HG02588 (cell line): Measurements from ENCODE around the gene FBF1.
"Not testable (repeated sequence)": the region's sequence is repeated elsewhere in the genome, so short reads cannot be mapped to it uniquely, and the experiment has no call there.

Source experiments
- ATAC-seq: cut with Tn5 transposase; IDR thresholded peaks from one replicate; pipeline ENCODE4 v1.9.1; 2021; ENCODE audit warnings: mild to moderate bottlenecking, moderate library complexity; ENCODE audit not compliant: unreplicated experiment

FBF1 gene

DNA sequence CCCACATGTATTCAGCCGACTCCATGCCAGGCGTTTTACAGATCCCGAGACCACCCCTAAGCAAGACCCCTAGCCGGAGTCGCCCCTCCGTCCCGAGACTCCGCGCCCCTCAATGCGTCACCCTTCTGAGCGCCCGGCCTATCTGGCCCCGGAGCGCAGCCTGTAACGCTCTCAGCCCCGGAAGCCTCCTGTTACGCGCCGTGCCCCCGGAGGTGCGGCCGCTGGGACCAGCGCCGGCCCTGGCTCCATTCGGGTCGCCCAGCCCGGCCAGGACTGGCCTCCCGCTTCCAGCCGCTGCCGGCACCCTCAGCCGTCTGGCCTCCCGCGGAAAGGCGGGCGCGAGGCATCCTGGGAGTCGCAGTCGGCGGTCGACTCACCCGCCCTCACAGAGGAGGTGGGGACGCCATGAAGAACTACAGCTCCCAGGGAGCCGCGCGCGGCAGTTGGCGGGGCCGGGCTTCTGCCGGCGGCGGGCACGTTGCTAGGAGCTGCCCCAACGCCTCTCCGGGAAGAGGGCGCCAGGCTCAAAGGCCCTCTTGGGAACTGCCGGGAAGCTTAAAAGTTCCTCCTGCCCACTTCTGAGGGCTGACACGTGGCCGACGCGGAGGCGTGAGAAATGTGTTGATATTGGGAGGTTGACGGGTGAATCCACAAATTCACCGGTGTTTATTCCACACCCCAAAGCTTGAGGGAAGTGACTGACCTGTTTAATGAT, at the start of gene FBF1:
Gene FBF1, minus strand, starts transcription at position 316 of the 715 bp plus-strand sequence. CDS start 2,893 bp downstream, outside the sequence.
- ATAC-seq: peak; percentile 95

GRCh38 chr17:75987041-75987440, 46.2 kb upstream of the FBF1 start:
- ATAC-seq: no peak

DNA sequence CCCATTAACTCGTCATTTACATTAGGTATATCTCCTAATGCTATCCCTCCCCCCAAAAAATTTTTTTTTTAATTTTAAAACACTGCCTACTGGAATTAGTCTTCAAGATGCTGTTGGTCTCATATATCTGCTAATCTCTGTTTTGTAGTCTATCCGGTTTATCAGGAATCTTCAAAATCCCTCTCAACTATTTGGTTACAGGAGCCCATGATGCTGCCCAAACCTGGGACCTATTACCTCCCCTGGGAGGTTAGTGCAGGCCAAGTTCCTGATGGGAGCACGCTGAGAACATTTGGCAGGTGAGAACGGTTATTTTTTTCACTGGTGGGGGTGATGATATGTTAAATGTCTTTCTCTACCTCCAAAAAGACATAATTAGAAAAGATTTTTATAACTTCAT, 45.1 kb upstream of the FBF1 start:
- no peak for ATAC-seq

DNA sequence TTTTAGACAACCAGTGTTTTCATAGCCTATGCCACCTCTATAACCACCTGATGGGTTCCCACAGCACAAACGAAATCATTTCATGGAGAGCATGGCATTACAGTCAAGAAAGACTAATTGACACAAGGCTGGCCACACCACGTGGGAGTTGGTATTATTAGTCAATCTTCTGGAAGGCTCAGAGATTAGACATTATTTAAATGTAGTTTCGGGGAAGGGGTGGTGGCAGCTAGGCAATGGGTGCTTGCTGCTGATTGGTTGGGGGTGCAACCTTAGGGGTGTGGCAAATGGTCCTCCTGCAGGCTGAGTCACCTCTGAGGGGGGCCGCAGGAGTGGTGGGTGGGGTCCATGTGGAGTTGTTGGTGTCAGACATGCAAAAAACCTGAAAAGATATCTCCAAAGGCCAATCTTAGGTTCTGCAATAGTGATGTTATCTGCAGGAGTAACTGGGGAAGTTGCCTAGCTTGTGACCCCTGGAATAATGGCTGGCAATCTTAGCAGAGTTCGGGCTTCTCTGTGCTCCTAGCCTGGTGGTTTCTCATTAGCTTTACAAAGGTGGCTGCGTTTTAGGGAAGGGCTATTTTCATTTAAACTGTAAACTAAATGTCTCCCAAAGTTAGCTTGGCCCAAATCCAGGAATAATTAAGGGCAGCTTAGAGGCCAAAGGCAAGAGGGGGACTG, 42.8 kb upstream of the FBF1 start:
- ATAC-seq: no peak

DNA sequence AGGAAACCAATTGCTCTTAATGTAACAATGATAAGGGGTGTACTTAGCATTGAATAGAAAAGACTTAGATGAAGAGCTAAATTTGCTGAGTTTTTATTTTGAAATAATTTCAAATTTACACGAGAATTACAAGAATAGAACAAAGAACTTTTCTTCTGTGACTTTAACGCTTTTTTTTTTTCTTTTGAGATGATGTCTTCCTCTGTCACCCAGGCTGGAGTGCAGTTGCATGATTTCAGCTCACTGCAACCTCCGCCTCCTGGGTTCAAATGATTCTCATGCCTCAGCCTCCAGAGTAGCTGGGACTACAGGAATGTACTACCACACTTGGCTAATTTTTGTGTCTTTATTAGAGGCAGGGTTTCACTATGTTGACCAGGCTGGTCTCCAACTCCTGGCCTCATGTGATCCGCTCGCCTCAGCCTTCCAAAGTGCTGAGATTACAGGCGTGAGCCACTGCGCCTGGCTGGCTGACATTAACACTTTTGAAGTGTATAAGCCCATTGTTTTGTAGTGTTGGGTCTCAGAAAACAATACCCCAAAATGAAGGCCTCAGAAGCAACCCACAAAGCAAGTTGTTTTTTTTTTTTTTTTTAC, 40.3 kb upstream of the FBF1 start:
- no peak for ATAC-seq

- no peak for ATAC-seq
These were observed 39.6 kb upstream of the FBF1 start for GRCh38 chr17:75980188-75981018.

- ATAC-seq: no peak
These were observed 38.9 kb upstream of the FBF1 start for GRCh38 chr17:75979705-75980187.

- ATAC-seq: peak; percentile 90
These were observed 38.3 kb upstream of the FBF1 start, which contains the start of the genes ACOX1 and TEN1 for GRCh38 chr17:75978938-75979704. ACOX1 (minus strand) TSS chr17:75979166; CDS start chr17:75979073, 93 bp downstream. TEN1 (plus strand) TSS chr17:75979240; CDS start chr17:75986193, 6,953 bp downstream.

DNA sequence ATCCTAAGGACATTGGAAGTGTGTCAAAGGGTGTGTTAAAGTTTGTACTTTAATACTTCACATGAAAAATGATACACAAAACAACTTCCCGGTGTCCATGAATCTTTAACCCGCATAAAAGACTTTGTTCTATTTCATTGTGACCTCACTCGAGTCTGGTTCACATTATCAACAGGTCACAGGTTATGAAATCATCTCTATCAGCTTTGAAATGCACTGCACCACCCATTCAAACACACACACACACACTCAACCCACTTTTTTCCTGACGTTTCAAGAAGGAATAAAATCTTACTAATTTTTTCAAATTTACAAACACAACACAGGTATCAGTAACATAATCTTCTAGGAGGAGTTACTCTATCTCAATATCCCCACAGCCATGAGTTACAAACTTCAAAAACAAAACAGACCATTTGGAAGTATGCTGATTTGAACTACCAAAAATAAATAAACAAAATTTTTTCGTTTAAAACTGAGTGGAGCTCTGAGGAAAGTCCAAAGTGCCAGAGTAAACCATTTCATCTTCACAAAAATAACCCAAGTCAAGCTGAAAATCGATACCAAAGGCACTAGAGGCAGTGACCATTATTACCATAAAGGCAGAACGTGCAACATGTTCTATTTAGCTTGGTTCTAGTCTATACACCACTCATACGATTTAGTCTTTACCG, 35.5 kb upstream of the FBF1 start:
- no peak for ATAC-seq

GRCh38 chr17:75975757-75976174, 34.9 kb upstream of the FBF1 start:
- ATAC-seq: no peak

GRCh38 chr17:75975187-75975586, 34.3 kb upstream of the FBF1 start:
- ATAC-seq: not testable (repeated sequence)

- no peak for ATAC-seq
These were observed 29.8 kb upstream of the FBF1 start for GRCh38 chr17:75970626-75971025.

DNA sequence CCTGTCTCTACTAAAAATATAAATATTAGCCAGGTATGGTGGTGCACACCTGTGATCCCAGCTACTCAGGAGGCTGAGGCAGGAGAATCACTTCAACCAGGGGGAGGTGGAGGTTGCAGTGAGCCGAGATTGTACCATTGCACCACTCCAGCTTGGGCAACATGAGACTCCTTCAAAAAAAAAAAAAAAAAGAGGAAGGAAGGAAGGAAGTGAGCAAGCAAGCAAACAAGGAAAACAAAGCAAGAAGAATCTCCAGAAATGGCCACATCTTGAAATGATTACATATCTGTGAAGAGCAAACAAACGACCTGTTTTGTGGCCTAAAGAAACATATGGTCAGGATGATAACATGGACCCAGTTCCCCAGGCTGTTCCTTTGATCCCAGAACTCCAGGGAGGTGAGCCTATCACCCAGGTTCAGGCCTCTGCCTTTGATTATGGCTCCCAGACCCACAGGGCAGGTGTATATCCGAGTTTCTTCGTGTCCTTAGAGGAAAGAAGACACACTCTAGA, 29.2 kb upstream of the FBF1 start:
- no peak for ATAC-seq

DNA sequence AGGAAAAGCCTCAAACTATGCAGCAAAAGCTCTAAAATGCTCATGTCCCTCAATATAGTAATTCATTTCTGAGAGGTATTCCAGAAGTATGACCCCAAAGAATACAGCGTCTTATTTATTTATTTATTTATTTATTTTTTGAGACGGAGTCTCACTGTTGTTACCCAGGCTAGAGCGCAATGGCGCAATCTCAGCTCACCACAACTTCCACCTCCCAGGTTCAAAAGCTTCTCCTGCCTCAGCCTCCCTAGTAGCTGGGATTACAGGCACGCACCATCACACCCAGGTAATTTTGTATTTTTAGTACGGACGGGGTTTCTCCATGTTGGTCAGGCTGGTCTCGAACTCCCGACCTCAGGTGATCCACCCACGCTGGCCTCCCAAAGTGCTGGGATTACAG, 28.2 kb upstream of the FBF1 start:
- not testable (repeated sequence) for ATAC-seq

- no peak for ATAC-seq
These were observed 24.6 kb upstream of the FBF1 start for GRCh38 chr17:75965468-75965867.

- ATAC-seq: no peak
These were observed 19.1 kb upstream of the FBF1 start for GRCh38 chr17:75959839-75960511.

DNA sequence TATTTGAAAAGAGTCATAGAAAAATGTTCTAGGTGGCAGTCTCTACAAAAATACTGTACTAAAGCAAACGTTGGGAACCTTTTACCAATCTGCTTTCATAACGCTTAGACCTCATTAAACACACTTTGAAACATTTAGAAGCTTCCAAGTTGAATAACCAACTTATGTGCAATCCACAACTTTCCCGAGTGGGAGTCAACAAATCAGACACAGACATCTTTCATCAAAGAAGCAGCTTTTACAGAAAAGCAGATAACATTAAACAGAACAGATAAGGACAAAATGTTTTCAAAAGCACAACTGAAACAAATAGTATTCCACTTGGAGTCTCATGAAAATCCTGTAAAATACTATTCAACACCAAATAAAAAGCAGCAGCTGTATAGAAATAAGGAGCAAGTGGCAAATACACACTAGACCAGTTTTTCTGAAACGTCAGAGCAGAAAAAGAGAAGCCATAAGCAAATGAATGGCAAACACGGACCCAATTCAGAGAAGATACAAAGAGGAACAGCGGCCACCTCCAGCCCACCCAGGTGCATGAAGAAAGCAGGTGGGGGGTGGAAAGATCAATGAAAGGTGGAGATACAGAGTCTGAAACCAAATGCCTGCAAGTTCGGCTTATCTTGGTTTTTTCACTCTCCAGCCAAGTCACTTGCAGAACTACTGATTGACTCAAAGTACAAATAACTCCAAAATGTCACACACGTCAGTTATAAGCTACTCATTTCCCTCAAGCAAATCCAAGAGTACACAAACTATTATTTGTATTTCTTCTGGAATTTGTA, 18.4 kb upstream of the FBF1 start:
- no peak for ATAC-seq
